Measurements from ENCODE around the gene CASK. TPM values are rescaled to one million over a fixed set of nuclear protein-coding genes. Genes with fewer than 3 reads are reported as not detected.

Gene CASK
- polyA plus RNA-seq, 4 donors: 43.6 to 52.7 (median 50.0) TPM

- no peak for DNase-seq (ENCODE audit: low read depth in 4 of 4, low spot score in 3 of 4)
Measured at GRCh38 chrX:41480508-41481260, 442.7 kb downstream of the CASK start.

GRCh38 chrX:41478381-41478911 is 444.9 kb downstream of the CASK start:
- DNase-seq (ENCODE audit: low read depth in 4 of 4, low spot score in 3 of 4): no peak

GRCh38 chrX:41475591-41476241 is 447.6 kb downstream of the CASK start:
- DNase-seq (ENCODE audit: low read depth in 4 of 4, low spot score in 3 of 4): no peak

- DNase-seq (ENCODE audit: low read depth in 4 of 4, low spot score in 3 of 4): no peak
Measured at GRCh38 chrX:41475191-41475590, 448.2 kb downstream of the CASK start.

GRCh38 chrX:41474726-41475100 is 448.6 kb downstream of the CASK start:
- no peak for DNase-seq (ENCODE audit: low read depth in 4 of 4, low spot score in 3 of 4)

GRCh38 chrX:41473936-41474725 is 449.2 kb downstream of the CASK start:
- no peak for DNase-seq (ENCODE audit: low read depth in 4 of 4, low spot score in 3 of 4)

GRCh38 chrX:41472231-41472815 is 451.0 kb downstream of the CASK start:
- DNase-seq (ENCODE audit: low read depth in 4 of 4, low spot score in 3 of 4): no peak

GRCh38 chrX:41471786-41472185 is 451.6 kb downstream of the CASK start:
- DNase-seq (ENCODE audit: low read depth in 4 of 4, low spot score in 3 of 4): no peak

GRCh38 chrX:41470706-41471105 is 452.6 kb downstream of the CASK start:
- no peak for DNase-seq (ENCODE audit: low read depth in 4 of 4, low spot score in 3 of 4)

GRCh38 chrX:41468647-41469323 is 454.6 kb downstream of the CASK start:
- DNase-seq (ENCODE audit: low read depth in 4 of 4, low spot score in 3 of 4): no peak

Other genes with a start within 250 kb of the CASK start
- 1 to 10 TPM; 1.6 to 6.8 (median 5.5) TPM for gene GPR34, start 234.6 kb downstream of the CASK start, polyA plus RNA-seq (ENCODE audit: insufficient read length in 4 of 4)
- under 1 TPM; 0.03 to 0.35 (median 0.30) TPM for gene GPR82, start 199.4 kb downstream of the CASK start, polyA plus RNA-seq (ENCODE audit: insufficient read length in 4 of 4)